ENCODE results near the gene FKBP1A.

DNA sequence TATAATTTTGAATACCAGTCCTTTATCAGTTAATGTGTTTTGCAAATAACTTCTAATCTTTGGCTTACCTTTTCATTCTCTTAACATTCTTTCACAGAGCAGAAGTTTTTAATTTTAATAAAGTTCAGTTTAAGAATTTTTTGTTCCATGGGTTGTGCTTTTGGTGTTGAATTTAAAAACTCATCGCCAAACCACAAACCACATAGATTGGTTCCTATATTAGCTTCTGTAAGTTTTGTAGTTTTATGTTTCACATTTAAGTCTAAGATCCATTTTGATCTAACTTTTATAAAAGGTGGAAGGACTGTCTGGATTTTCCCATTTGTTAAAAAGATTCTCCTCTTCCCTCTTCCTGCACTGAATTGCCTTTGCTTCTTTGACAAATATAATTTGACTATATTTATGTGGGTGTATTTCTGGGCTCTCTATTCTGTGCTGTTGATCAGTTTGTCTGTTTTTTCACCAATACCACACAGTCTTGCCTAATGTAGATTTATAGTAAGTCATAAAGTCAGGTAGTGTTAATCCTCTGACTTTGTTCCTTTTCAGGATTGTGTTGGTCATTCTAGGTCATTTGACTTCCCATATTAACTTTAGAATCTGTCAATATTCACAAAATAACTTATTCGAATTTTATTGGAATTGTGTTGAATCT lies 46.4 kb downstream of the FKBP1A start:
- TF ChIP-seq, protein P1, sequence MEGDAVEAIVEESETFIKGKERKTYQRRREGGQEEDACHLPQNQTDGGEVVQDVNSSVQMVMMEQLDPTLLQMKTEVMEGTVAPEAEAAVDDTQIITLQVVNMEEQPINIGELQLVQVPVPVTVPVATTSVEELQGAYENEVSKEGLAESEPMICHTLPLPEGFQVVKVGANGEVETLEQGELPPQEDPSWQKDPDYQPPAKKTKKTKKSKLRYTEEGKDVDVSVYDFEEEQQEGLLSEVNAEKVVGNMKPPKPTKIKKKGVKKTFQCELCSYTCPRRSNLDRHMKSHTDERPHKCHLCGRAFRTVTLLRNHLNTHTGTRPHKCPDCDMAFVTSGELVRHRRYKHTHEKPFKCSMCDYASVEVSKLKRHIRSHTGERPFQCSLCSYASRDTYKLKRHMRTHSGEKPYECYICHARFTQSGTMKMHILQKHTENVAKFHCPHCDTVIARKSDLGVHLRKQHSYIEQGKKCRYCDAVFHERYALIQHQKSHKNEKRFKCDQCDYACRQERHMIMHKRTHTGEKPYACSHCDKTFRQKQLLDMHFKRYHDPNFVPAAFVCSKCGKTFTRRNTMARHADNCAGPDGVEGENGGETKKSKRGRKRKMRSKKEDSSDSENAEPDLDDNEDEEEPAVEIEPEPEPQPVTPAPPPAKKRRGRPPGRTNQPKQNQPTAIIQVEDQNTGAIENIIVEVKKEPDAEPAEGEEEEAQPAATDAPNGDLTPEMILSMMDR (IDR thresholded peaks at IDR 0.05; ENCODE audit: borderline replicate concordance, extremely low read depth, low read length, poor library complexity, severe bottlenecking), result no peak
- TF ChIP-seq EZH2 (IDR thresholded peaks at IDR 0.05; ENCODE audit: borderline replicate concordance, low read depth, low read length, severe bottlenecking), result no peak

Data from DND-41 (cell line).